Body of pancreas (tissue), 4 donors: ENCODE data around the gene USHBP1. TPM values are rescaled to one million over a fixed set of nuclear protein-coding genes. Genes with fewer than 3 reads are reported as not detected.

Experiments
- ATAC-seq: fragments of 150-250 bp; one replicate; pipeline ENCODE4 v1.9.1; 2016
- DNase-seq, 4 donors: peaks; one replicate each; pipeline ENCODE4 v3.0.0-alpha.2; 2019
- H3K27ac ChIP-seq, 4 donors: fragments of 200-600 bp; sonication (generic); 1 replicate in 3 of 4; 2 replicates in 1 of 4; pipeline versions ENCODE4 v1.5.1 to v1.6.1; 2016 to 2019; ENCODE audit warnings: mild to moderate bottlenecking in 1 of 4, mixed read lengths in 1 of 4, moderate library complexity in 1 of 4
- H3K27me3 ChIP-seq, 2 donors: fragments of 200-600 bp; sonication (generic); one replicate each; pipeline ENCODE4 v1.6.0; 2016; ENCODE audit warnings: mild to moderate bottlenecking in 1 of 2
- H3K36me3 ChIP-seq, 2 donors: fragments of 200-600 bp; sonication (generic); replicated peaks in 1 of 2; 2 replicates each; pipeline ENCODE4 v1.5.1; 2016; ENCODE audit warnings: low read depth in 2 of 2; ENCODE audit not compliant: insufficient read depth in 1 of 2
- H3K4me1 ChIP-seq: fragments of 200-600 bp; sonication (generic); one replicate; pipeline ENCODE4 v1.6.0; 2016
- H3K4me3 ChIP-seq, 2 donors: fragments of 200-600 bp; sonication (generic); 1 replicate in 1 of 2; 2 replicates in 1 of 2; pipeline ENCODE4 v1.5.1; 2016 to 2019
- H3K9me3 ChIP-seq, 3 donors: fragments of 200-600 bp; sonication (generic); 1 replicate in 2 of 3; 2 replicates in 1 of 3; pipeline ENCODE4 v1.5.1; 2016
- POLR2A ChIP-seq, 3 donors: fragments of 450-650 bp; IDR thresholded peaks; one replicate each; pipeline ENCODE4 v1.6.1; 2016; ENCODE audit warnings: antibody characterized with exemption in 3 of 3, mild to moderate bottlenecking in 2 of 3
- WGBS, 2 donors: methylation state at CpG; one replicate each; pipeline ENCODE4 v1.1.5; 2017; 5-methylcytosine and 5-hydroxymethylcytosine counted together
- intact Hi-C: fragments of 100-400 bp; cut with DNase I; formaldehyde crosslinking; loops from one replicate; pipeline ENCODE4 v1.15.1; 2023
- total RNA-seq, 2 donors: library from RNA; depleted of rRNA; stranded (reverse); fragments of >200 nt; gene quantifications; one replicate each; pipeline ENCODE4 v1.1.0, GENCODE V29; 2016
- TF ChIP-seq, protein P1 (sequence below), 7 experiments: fragments of 450-650 bp in 4 of 7; fragments of 200-600 bp in 3 of 7; sonication (generic) in 3 of 7; IDR thresholded peaks; one replicate each; pipeline ENCODE4 v1.5.1; 2016 to 2019; ENCODE audit warnings: antibody characterized with exemption in 7 of 7

The USHBP1 gene
- total RNA-seq, 2 donors from 2014 or later: 9.2 to 10.4 TPM

DNA sequence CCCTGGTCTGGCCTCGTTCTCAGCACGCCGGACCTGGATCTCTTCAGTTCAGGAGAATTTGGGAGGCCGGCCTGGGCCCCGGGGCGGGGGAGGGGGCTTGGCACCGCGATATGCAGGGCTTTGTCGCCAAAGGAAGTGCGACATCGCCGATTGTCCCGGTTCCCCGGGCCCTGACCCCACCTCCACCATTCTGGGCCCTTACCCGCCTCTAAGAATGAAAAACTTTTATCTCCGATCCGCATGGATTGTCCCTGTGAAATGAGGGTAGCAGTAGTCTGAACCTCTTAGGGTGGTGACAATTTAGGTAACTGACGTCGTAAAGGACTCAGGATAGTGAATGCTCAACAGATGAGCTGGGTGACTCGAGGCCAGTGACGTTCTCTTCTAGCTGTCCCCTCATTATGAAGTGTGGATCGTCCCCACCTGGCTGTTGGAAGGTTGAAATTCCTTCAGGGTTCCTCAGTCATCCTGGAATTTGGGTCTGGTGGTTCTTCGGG is 45.5 kb upstream of the USHBP1 start:
- 6 to 7% methylated on average over 5 to 23 of the region's 23 CpGs for WGBS, 2 donors

DNA sequence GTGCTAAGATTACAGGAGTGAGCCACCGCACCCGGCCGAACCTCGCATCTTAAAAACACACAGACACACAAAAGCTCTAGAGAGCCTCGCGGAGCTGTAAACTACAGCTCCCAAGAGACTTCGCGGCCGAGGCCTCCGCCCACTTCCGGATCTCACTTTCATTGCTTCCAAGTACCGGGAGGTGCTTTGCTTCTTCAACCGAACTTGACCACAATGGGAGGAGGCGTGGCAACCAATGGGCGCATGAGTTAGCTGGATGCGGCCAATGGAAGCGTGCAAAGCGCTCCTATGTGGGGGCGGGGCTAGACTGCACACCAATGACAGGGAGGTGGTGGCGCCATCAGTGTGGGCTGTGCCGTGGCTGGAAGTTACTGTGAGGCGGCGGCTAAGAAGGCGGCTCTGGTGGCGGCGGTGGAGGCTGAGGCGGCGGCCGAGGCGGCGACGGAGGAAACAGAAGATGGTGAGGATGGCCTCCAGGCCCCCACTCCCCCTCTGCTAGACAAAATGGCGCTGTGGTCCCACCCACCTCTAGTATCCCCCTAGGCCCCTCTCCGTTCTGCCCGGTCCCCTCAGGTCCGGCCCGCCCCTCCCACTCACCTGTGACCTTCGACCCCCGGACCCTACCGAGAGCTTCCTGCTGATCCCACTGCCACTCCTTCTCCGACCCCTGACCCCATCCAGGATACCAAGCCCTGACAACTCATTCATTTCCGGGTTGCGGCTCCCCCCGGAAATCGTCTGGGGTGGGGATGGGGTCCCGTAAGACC is 44.8 kb upstream of the USHBP1 start, which contains the start of gene DDA1:
Gene DDA1, plus strand, starts transcription at position 366 of the 767 bp plus-strand sequence. Its CDS starts 92 bp downstream, at position 458.
- TF ChIP-seq, protein P1, sequence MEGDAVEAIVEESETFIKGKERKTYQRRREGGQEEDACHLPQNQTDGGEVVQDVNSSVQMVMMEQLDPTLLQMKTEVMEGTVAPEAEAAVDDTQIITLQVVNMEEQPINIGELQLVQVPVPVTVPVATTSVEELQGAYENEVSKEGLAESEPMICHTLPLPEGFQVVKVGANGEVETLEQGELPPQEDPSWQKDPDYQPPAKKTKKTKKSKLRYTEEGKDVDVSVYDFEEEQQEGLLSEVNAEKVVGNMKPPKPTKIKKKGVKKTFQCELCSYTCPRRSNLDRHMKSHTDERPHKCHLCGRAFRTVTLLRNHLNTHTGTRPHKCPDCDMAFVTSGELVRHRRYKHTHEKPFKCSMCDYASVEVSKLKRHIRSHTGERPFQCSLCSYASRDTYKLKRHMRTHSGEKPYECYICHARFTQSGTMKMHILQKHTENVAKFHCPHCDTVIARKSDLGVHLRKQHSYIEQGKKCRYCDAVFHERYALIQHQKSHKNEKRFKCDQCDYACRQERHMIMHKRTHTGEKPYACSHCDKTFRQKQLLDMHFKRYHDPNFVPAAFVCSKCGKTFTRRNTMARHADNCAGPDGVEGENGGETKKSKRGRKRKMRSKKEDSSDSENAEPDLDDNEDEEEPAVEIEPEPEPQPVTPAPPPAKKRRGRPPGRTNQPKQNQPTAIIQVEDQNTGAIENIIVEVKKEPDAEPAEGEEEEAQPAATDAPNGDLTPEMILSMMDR (IDR thresholded peaks at IDR 0.05): peak in 1 of 7 experiments; percentile 4
- TF ChIP-seq POLR2A (IDR thresholded peaks at IDR 0.05): peak; percentile 13 to 77 (median 73)
- peaks cover 0 to 4% of the 10 kb centered on the region in 2 donors for H3K36me3 ChIP-seq
- ATAC-seq: peak; percentile 83
- 0% methylated on average over 8 to 46 of the region's 46 CpGs for WGBS, 2 donors
- no peaks in the 10 kb centered on the region for H3K27me3 ChIP-seq
- intact Hi-C loops: no loop called here
- peak within 1 kb of the TSS; percentile 57 to 90 for H3K4me3 ChIP-seq
- H3K4me1 ChIP-seq: peaks cover 58% of the 10 kb centered on the region
- peak within 1 kb of the TSS in 3 of 4 donors; percentile 39 to 76 (median 68) for H3K27ac ChIP-seq
- peak; percentile 100 for DNase-seq
- H3K9me3 ChIP-seq: no peaks in the 10 kb centered on the region

More for the DNA sequence above, 45.5 kb upstream of the USHBP1 start:
- DNase-seq (no peak), ATAC-seq (no peak)
- Histone ChIP-seq H3K36me3 (peaks cover 0 to 4% of the 10 kb centered on the region in 2 donors), H3K4me3 (peak overlapping the region; percentile 57 to 90), H3K27ac (peak overlapping the region in 3 of 4 donors; percentile 39 to 76 (median 68)), H3K9me3 (no peaks in the 10 kb centered on the region), H3K27me3 (no peaks in the 10 kb centered on the region), H3K4me1 (peaks cover 52% of the 10 kb centered on the region)
- TF ChIP-seq, protein P1 (IDR thresholded peaks at IDR 0.05): no peak
- TF ChIP-seq POLR2A (IDR thresholded peaks at IDR 0.05): no peak
- intact Hi-C loops: no loop called here

GRCh38 chr19:17307876-17308377 is 43.4 kb upstream of the USHBP1 start:
- intact Hi-C loops: no loop called here
- no peaks in the 10 kb centered on the region for H3K27me3 ChIP-seq
- DNase-seq (no peak), ATAC-seq (no peak)
- no peak overlapping the region for H3K27ac ChIP-seq
- no peak overlapping the region for H3K4me3 ChIP-seq
- H3K4me1 ChIP-seq: peaks cover 69% of the 10 kb centered on the region
- H3K36me3 ChIP-seq: no peaks in the 10 kb centered on the region
- 83 to 86% methylated on average over 8 of the region's 8 CpGs for WGBS, 2 donors
- no peaks in the 10 kb centered on the region for H3K9me3 ChIP-seq
- TF ChIP-seq, protein P1 (IDR thresholded peaks at IDR 0.05): no peak
- no peak for TF ChIP-seq POLR2A (IDR thresholded peaks at IDR 0.05)

DNA sequence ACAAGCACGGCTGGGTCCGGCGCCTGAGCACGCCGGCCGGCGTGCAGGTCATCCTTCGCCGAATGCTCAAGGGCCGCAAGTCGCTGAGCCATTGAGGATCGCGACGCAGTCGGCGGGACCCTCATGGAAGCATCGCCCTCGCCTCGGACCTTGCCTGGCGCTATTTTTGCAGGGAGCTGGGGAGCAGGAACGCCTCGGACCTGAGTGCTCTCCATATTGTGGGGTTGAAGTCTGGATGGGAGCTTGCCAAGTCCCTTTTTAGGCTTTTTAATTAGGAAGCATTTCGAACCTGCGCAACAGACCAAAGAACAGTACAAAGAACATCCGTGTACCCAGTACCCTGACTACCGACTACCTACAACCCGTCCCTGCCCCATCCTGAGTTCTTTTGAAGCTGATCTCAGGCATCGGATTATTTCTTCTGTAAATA is 41.8 kb upstream of the USHBP1 start:
- intact Hi-C loops: no loop called here
- no peaks in the 10 kb centered on the region for H3K27me3 ChIP-seq
- no peak for DNase-seq
- WGBS, 2 donors: 6 to 13% methylated on average over 11 to 28 of the region's 28 CpGs
- no peaks in the 10 kb centered on the region for H3K36me3 ChIP-seq
- ATAC-seq: no peak
- peaks cover 61% of the 10 kb centered on the region for H3K4me1 ChIP-seq
- peak overlapping the region; percentile 53 to 67 for H3K4me3 ChIP-seq
- TF ChIP-seq POLR2A (IDR thresholded peaks at IDR 0.05): no peak
- peak overlapping the region; percentile 63 to 95 (median 82) for H3K27ac ChIP-seq
- H3K9me3 ChIP-seq: no peaks in the 10 kb centered on the region
